Stimulated activated CD4-positive, alpha-beta T cell treated with anti-CD3 and anti-CD28 coated beads, Interleukin-12 subunit alpha, Interleukin-12 subunit beta, amount 100 ng/mL, for 4 hours (primary cell): Measurements from ENCODE around the gene CCND1.
"Not testable (repeated sequence)": the region's sequence is repeated elsewhere in the genome, so short reads cannot be mapped to it uniquely, and the experiment has no call there.

Experiments used
- DNase-seq: peaks from one replicate; pipeline ENCODE4 v3.0.0-alpha.2; 2020

CCND1 gene

GRCh38 chr11:69695995-69696394, 55.0 kb downstream of the CCND1 start:
- DNase-seq, result not testable (repeated sequence)

- DNase-seq, result no peak
These were observed 56.0 kb downstream of the CCND1 start for GRCh38 chr11:69696749-69697468.

GRCh38 chr11:69697469-69697843, 56.5 kb downstream of the CCND1 start:
- DNase-seq, result no peak

- DNase-seq, result no peak
These were observed 56.9 kb downstream of the CCND1 start for GRCh38 chr11:69697861-69698260.

GRCh38 chr11:69698362-69698761, 57.4 kb downstream of the CCND1 start:
- no peak for DNase-seq

- no peak for DNase-seq
These were observed 58.3 kb downstream of the CCND1 start for GRCh38 chr11:69699213-69699612.

GRCh38 chr11:69700278-69701140, 59.6 kb downstream of the CCND1 start:
- DNase-seq, result no peak

GRCh38 chr11:69702239-69702691, 61.3 kb downstream of the CCND1 start:
- DNase-seq, result no peak

- DNase-seq, result no peak
These were observed 62.0 kb downstream of the CCND1 start for GRCh38 chr11:69702769-69703452.

- no peak for DNase-seq
These were observed 62.5 kb downstream of the CCND1 start for GRCh38 chr11:69703453-69703767.
